Activated CD8-positive, alpha-beta memory T cell treated with anti-CD3 and anti-CD28 coated beads for 1 hour (primary cell): ENCODE data around the gene ARHGAP26.

Experiments used
- DNase-seq, 2 donors: peaks; one replicate each; pipeline ENCODE4 v3.0.0-alpha.2; 2020; ENCODE audit warnings: low read depth in 1 of 2; ENCODE audit errors: extremely low read depth in 1 of 2

ARHGAP26 gene

DNA sequence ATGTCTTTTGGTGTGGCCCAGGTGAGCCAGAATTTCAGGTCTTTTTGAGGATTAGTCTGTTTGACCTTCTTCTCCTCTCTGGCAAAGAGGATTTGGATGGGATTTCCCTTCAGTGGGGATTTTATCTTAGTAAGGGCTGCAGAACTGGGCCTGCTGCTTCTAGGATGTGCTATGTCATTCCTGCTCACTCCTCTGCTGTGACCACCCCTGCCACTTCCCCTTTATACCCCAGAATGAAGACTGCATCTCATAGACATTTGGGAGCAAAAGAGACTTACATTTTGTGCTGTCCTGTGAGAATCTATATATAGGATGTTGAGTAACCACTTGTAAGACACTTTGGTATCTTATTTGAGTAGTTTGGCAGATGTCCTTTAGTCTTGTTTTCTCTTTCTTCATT lies 76.2 kb downstream of the ARHGAP26 start:
- no peak for DNase-seq

DNA sequence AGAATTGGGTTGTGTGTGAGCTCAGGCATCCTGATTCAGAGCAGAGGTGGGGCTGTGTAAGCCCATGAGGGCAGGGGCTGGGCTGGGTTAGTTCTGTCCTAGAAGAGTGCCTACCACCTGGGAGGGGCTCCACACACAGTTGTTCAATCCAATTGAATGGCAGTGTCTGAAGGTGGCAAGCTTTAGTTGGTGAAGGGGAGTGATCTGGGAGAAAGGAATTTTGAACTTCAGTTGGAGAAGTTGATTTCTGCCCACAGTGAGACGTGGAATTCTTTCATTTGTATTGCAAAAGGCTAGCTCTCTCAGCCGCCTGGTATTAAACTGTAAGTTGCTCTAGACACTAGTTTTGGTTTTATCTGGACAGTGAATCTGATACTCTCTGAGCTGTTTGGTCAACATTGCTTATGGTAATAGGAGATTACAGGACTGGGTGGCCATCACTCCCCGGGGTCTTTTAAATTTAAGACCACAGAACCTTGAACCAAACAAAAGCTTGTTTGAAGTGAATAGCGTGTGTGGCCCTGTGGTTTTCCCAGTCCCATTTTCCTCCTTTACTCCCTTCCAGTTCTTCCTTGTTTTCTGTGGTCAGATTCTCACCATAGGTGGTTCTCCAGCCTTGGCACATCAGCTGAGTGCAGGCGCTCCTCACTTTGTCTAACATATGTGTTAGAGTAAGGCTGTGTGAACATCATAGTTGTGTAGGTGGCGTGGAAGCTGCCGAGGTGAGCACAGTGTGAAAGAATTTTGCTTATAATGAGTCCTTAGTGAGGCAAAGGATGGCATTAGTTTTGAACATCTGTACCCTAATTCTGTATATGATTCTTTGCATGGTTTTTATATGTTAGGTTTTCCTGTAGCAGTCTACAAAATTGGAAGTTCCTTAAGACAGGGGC lies 78.0 kb downstream of the ARHGAP26 start:
- no peak for DNase-seq

DNA sequence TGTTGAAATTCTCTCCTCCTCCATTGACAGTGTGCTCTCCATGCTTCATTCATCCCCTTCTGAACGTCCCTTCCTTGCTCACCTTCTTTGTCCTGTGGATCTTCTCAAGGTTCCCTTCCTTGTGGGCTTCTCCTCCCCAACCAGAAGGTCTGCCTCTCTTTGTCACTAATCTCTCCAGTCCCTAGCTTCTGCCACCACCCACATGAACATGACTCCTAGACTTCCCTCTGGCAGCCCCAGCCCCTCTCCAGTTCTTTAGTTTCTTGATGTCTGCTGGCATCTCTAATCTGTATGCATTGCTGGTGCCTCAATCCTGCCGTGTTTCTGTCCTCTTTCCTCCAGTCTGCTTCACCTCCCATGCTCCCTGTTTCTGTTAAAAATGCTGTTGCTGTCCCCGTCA lies 79.3 kb downstream of the ARHGAP26 start:
- DNase-seq: no peak

DNA sequence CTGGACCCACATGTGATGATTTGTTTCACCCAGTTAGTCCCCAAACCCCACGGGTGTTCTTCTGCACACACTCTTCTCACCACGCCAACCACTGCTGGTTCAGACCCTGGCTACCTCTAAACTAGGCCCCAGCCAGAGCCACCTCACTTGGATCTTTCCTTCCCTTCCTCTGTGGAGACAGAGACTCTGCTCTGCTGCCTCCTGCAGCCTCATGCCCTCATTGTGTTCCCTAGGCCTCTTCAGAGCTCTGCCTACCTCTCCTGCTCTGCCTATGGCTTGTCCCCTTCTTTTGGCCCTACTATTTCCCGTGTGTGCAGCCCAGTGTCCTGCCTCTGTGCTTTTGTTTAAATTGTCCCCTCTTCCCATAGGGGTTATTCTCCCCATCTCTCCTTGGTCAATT lies 79.7 kb downstream of the ARHGAP26 start:
- DNase-seq: no peak

DNA sequence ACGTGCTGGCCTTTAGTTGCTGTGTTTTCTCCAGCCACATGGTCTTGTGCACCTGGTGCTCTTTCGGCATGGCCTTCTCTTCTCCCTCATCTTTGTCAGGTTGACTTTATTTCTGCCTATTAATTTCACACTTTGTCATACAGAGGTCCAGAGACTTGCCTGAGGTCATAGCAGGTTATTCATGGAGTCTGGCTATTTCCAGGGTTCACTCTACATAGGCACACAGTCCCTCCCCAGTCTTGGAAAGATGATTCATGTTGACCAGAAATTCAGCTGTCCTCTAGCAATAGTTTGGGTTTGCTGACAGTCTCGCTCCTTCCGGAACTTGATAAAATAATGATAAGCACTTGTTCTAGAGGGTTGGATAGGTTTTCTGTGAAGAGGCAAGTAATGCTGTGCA lies 81.6 kb downstream of the ARHGAP26 start:
- DNase-seq: no peak

DNA sequence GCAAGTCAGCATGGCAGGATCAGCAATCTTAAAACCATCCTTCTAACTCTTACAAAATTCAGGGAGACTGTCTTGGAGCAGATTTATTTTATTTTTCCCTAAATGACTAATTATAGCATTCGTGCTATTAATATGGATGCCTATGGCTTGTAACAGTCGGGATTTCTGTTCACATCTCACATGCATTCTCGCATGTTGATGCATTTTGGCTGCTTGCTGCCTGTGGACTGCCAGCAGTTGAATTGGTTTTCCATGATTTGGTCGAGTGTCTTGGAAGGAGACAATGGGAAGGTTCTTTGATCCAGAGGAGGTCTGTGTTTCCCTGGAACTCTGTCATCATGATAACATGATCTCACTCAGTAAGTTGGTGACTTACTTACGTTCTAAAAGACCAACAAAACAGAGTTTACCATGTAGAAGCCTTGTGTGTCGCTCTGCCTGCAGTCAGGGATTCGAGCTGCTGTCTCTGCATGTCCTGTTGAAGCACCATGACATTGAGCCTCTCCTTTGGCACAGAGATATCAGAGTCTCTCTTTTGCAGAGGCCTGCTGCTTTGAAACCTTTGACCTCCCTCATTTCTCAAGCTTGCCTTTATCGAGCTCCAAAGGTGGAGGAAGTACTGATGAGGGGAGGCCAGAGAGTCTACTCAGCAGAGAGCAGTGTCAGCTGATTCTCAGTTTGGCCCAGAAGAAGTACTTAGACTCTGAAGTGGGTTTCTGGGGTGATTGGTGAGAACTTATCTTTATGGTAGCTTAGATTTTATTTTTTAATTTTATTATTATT lies 82.4 kb downstream of the ARHGAP26 start:
- no peak for DNase-seq

DNA sequence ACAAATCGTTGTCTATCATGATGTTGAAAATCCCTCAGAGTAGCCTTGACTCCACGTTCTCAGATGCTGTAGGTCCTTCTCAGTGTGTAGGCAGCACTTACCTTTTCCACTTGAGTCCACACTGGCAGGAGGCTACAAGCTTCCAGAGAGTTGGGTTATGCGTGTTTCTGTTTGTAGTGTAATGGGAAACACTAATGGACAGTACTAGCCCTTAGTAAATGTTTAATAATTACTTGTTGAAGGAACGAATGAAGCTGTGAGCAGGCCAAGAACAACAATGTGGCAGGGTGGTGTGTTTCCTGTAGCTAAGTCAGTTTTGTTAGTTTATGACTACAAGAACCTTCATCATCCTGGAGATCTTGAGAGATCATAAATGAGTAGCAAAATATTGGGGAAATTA lies 83.5 kb downstream of the ARHGAP26 start:
- DNase-seq: no peak

DNA sequence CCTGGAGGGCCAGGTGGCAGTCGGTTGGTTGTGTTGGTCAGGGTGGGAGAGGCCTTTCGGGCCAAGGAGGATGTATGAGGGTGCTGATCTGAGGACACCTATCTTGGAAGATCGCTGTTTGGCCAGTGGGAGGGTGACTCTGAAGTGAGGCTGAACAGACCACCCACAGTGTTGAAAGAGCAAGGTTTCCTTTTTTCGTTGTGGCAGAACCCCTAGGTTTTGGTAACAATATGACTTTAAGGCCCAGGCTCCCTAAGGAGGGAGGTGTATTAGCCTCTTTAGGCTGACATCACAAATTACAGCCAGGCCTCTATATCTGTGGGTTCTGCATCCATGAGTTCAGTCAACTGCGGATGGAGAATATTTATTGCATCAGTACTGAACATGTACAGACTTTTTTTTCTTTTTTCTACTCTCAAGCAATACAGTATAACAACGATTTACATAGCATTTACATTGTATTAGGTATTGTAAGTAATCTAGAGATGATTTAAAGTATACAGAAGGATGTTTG lies 86.1 kb downstream of the ARHGAP26 start:
- no peak for DNase-seq

DNA sequence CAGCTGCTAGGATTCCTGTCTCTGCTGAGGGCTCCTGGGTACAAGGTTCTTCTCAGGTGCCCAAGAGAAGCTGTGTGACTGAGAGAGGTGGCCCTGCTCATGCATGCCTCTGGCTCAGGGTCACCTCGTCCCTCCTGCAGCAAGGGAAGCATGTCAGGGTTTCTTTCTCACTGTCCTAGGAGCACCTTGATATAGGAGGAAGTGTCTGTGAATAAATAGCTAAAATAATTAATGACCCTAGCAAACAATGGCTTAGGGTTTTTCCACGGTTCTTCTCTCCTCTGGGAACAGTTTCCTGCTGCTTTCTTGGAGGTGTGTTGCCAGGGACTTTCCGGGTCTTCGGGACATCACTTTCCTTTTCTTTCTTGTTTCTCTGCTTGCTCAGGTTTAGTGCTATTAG lies 87.2 kb downstream of the ARHGAP26 start:
- no peak for DNase-seq

DNA sequence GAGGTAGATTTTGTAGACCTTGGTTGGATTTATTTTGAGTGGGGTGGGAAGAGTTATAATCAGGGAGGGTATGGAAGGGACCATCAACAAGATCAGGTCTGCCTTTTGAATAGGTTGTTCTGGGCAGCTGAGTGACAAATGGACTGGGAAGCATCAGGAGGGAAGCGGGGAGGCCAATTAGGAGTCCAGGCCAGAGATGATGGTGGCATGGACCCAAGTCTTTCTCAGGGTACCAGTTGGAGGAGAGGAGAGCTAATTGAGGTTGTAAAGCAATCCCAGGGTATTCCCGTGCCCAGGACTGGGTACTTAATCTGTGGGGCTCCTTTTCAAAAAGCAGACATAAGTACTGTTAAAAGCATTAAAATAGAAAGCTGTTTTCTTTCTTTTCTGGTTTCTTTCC lies 88.9 kb downstream of the ARHGAP26 start:
- DNase-seq: no peak

DNA sequence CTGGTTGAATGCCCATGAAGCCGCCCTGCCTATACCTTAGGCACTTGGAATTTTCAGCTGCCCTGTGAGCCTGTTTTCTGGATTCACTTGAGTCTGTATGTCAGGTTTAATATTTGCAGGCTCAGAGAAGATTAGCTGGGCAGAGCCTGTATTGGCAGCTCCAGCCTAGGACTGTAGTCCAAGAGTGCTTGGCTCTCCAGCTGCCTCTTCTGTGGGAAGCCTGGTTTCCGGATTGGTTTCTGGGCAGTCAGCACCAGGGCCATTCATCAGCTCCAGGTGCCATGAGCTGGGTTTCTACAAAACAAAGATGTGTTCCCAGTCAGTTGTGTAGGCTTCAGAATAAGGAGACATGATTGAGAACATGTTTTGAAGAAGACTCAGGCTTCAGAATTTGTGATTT lies 90.1 kb downstream of the ARHGAP26 start:
- DNase-seq: no peak

DNA sequence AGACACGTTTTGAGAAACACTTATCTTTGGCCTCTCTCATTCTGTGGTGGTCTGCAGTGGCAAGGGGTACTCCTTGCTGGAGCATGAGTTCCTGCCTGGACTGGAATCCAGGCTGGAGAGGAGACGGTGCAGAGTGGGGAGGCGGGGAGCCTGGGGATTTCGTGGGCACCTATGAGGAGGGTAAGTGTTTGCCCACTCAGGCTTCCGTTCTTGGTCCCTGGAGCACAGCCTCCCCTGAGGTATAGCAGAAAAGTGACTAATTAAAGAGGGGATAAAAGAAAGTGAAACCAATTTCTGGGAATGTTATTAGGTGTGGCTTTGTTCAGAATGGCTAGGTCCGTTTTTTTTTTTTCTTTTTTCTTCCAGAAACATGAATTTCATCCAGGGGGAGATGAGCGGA lies 90.8 kb downstream of the ARHGAP26 start:
- no peak for DNase-seq

DNA sequence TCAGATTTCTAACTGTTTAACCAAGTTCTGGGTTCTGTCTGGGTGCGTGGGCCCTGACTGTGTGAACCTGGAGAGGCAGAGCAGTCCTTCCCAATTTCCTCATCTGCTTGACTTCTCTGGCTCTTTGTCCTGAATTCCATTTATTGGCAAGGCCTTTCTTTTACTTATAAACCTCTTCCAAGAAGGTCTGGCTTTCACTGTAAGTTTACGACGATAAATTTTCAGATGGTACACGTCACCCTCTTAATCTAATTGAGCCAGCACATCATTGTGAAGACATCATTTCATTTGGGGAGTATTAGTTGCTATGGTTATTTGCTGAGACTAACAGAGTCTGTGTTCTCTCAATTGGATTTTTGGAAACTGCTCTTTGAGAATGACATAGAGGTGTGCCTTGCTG lies 92.4 kb downstream of the ARHGAP26 start:
- DNase-seq: no peak

DNA sequence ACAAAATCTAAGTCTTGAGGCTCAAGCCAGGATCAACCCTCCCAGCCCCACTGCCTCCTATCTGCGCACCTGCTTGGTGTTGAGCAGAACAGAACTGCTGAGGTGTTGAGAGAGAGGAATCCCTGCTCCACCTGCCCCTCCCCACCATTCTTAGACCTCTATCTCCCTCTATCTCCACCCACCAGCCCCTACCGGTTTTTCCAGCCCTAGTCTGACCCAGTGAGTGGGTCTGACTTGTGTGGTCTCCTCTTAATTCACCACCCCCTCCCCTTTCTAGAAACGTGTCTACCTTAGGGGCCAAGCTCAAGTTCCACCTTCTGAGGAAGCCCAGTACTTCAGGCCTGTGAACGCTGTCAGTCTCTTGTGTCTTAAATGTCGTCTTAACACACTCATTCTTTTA lies 93.7 kb downstream of the ARHGAP26 start:
- DNase-seq: no peak

DNA sequence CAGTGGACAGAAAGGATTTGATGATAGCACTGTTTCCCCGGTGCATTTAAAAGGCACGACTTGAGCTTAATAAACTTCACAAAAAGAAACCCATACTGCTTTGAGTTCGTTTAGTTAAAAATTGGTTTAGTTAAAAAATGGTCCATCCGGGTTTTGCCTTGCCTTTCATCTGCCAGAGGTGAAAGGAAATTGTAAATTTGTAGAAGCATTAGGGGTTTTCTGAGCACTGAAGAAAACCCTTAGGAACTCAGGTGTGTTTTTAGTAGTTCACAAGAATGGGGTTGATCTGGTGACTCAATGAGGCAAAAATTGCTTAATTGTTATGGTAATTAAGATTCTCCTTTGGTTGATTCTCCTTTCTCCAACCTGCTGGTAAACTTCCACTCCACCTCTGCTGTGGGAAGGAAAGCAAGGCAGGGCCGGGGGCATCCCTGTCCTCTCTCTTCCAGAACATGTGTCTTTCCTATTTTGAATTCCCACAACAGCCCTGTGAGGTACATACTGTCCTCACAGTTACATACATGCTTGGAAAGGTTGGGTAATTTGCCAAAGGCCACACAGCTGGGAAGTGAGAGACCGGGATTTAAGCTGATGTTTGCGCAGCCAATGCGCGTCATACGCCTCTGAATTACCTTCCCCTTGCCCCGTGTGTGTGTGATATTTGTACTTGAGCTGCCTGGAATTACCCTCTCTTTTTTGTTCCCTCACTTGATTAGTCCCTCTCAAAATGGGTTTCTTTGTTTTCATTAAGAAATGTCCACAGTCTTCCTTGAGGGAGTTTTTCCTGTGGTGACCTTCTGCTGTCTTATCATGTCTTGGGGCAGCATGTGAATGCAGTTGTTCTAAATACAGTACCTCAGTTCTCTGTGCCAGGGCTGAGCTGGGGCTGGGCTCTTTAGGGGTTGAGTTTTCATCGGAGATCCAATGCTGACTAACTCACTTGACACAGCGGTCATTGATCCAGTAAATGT lies 94.4 kb downstream of the ARHGAP26 start:
- no peak for DNase-seq

DNA sequence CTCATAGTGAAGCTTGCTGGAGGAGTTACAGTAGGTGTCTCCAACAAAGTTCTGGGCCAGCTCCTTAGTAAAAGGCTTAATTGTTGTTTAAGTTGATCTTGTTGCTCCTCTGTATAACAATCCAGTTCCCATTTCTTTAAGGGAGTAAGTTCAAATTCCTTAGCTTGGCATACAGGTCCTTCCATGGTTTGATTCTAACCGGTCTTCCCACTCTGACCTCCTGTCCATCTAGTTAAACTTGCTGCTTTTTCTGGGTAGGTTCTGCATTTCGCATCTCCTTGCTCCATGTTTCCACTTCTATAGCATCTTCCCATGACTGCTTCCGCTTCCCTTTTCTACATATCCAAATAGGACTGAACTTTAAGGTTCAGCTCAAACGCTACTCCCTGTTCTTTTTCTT lies 95.5 kb downstream of the ARHGAP26 start:
- no peak for DNase-seq

DNA sequence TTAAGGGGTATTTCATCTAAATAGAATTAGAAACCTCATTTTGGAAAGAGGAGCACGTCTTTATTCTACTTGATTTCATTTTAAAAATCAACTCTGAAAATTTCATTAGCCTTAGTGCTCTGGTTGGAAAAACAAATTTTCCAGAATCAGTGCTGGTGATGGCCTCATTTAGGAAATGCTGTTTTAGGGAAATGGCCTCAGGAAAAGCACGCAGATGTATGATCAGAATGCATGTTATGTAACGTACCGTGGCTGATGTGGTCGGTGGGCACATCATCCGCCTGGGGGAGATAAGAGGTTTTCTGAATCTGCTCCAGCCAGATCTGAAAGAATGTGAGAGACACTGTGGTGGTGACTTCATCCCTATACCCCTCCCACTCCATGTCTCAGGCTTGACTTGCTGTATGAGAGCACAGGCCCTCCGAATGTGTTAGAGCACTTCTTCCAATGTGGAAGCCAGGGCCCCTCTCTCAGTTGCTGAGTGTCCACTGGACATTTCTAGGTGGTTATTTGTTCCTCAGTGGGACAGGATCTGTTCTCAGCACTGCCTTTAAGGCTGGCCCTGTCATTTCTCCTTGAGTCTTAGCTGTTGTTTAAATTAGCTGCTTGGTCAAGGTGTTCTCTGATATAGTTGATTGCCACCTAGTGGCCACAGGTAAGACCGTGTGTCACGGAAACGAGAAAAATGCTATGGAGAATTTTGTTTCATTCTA lies 96.5 kb downstream of the ARHGAP26 start:
- DNase-seq: no peak

DNA sequence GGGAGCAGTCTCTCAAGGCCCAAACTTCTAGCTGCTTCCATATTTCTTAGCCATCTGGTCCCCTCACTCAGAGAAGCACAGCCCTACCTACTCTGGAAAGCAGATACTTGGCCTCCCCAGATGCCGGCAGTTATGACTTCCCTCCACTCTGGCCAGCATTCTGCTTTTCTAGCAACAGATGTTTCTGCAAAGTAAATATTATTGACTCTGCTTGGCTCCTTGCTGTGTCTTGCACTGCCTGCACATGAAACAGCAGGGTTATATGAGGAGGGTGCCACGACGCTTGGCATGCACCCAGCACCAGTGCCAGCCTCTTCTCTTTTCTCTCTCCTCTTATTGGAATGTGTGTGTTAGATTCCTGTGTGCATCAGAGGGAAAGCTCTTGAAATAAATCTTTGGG lies 99.7 kb downstream of the ARHGAP26 start:
- DNase-seq: no peak

DNA sequence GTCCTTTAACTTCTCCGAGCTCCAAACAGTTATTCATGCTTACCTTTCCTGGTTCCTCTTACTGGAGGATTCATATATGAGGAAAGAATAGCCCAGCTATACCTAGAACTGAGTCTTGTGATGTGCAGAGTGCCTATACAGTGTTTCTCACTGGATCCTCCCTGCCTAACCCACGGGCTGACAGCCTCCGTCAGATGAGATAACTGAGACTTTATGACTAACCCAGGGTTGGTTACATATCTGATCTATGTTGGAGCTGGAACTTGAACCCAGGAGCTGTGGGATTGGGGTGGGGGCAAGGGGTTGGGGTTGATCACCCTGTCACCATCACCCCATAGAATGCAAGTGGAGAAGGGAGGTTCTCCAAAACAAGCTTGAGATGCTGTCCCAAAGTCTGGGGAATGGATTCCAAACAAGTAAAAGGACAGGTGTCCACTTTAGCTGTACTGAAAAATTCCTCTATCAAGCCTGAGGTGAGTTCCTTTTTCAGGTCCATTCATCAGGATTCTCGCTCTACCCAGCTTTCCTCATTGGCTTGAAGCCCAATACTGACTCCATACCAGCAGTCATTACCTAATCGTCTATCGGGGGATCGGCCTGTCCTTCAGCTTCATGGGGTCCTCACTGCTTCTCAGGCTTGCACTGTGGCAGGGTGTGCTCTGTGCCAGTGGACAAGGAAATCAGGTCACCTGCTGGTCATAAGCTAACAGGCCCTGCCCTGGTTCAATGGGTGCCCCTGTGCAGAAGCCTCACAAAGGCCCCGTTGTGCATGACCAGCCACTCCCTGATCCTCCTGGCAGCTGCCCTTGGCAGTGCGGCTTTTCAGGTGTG lies 100.6 kb downstream of the ARHGAP26 start:
- DNase-seq: no peak
